HEK293T (cell line): ENCODE data around the gene MATN1.

ENCODE experiments used
- CTCF ChIA-PET: fragments of 350-600 bp; formaldehyde crosslinking; extraction: SDS; loops from one replicate; lab custom pipeline; 2021; ENCODE audit warnings: antibody characterized with exemption, inconsistent platforms; lab: Yijun Ruan, JAX
- POLR2A ChIA-PET: fragments of 350-600 bp; formaldehyde crosslinking; extraction: SDS; loops from one replicate; lab custom pipeline; 2020; ENCODE audit warnings: antibody characterized with exemption, inconsistent platforms; lab: Yijun Ruan, JAX
- DNase-seq: peaks from one replicate; pipeline ENCODE4 v3.0.0; 2012; ENCODE audit warnings: mixed read lengths; ENCODE audit errors: extremely low spot score
- ARNT ChIP-seq: fragments of 450-650 bp; IDR thresholded peaks from 2 replicates; pipeline ENCODE4 v1.6.1; 2017; ENCODE audit warnings: mild to moderate bottlenecking
- BHLHE40 ChIP-seq: fragments of 450-650 bp; IDR thresholded peaks from 2 replicates; pipeline ENCODE4 v1.6.1; 2016; ENCODE audit warnings: mild to moderate bottlenecking, moderate library complexity, borderline replicate concordance
- CTBP1 ChIP-seq: fragments of 450-650 bp; IDR thresholded peaks from 2 replicates; pipeline ENCODE4 v1.6.1; 2016; ENCODE audit warnings: borderline replicate concordance
- ELF4 ChIP-seq: fragments of 450-650 bp; IDR thresholded peaks from 2 replicates; pipeline ENCODE4 v1.6.1; 2017; ENCODE audit warnings: antibody characterized with exemption
- FOXA1 ChIP-seq: fragments of 450-650 bp; IDR thresholded peaks from 2 replicates; pipeline ENCODE4 v1.6.1; 2016; ENCODE audit warnings: mild to moderate bottlenecking
- FOXK2 ChIP-seq: fragments of 450-650 bp; IDR thresholded peaks from 2 replicates; pipeline ENCODE4 v1.6.1; 2016; ENCODE audit warnings: mild to moderate bottlenecking
- FOXM1 ChIP-seq: fragments of 450-650 bp; IDR thresholded peaks from 2 replicates; pipeline ENCODE4 v1.6.1; 2017; ENCODE audit warnings: mild to moderate bottlenecking, borderline replicate concordance
- HDGF ChIP-seq: fragments of 450-650 bp; IDR thresholded peaks from 2 replicates; pipeline ENCODE4 v1.6.1; 2017; ENCODE audit warnings: antibody characterized with exemption, borderline replicate concordance
- L3MBTL2 ChIP-seq: fragments of 450-650 bp; conservative IDR thresholded peaks from 2 replicates; pipeline ENCODE4 v1.6.1; 2016; ENCODE audit warnings: mild to moderate bottlenecking
- LEF1 ChIP-seq: fragments of 450-650 bp; IDR thresholded peaks from 2 replicates; pipeline ENCODE4 v1.6.1; 2017; ENCODE audit warnings: mild to moderate bottlenecking, borderline replicate concordance
- NFRKB ChIP-seq: fragments of 450-650 bp; IDR thresholded peaks from 2 replicates; pipeline ENCODE4 v1.6.1; 2016; ENCODE audit warnings: mild to moderate bottlenecking, moderate library complexity
- SP1 ChIP-seq: fragments of 450-650 bp; IDR thresholded peaks from 2 replicates; pipeline ENCODE4 v1.6.1; 2017
- SUZ12 ChIP-seq: fragments of 450-650 bp; IDR thresholded peaks from 2 replicates; pipeline ENCODE4 v1.6.1; 2016; ENCODE audit warnings: mild to moderate bottlenecking
- TARDBP ChIP-seq: fragments of 450-650 bp; IDR thresholded peaks from 2 replicates; pipeline ENCODE4 v1.6.1; 2016
- ZNF384 ChIP-seq: fragments of 450-650 bp; IDR thresholded peaks from 2 replicates; pipeline ENCODE4 v1.6.1; 2016
- TF ChIP-seq, protein P1 (sequence below): fragments of 450-650 bp; IDR thresholded peaks from 2 replicates; pipeline ENCODE4 v1.6.1; 2016

MATN1 gene

DNA sequence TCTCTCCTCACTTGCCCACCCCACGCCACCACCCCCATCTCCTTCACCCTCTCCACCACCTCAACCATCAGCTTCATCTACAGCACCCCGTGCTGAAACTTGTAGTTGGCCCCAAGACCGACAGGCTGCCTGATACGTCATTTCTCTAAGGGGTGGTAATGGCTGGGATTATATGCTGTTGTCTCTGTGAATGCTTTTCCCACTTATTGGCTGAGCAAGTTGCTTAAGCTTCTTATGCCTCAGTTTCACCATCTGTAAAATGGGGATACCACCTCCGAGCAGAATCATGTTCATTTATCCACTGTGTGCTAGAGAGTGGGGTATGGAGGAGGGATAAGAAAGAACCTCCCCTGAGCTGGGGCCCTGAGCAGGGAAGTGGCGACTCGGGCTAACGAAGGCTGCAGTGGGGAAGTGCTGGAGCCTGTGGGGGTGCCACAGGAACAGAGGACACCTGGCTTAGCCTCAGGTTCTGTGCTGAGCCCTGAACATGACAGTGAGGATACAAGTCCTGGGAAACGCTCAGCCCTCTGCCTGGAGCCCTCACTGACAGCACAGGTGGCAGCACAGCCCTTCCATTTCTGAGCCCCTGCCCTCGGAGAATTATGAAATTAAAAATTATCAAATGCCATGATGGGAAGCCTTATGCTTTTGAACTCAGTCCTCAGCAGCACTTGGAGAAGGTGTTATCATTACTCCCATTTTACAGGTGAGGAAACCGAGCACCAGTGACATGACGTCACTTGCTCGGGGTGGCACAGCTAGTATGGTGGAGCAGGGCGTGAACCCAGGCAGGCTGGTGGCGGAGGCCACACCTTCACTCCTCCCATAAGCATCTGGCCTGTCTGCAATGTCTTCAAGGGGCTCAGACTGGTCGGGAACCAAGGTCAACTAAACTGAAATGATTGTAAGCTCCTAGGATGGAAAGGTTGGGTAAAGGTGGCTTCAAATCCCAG, 2.8 kb downstream of the MATN1 start:
- ChIA-PET CTCF (interaction anchor here (1.1 to 4.1 kb wide), 5 partner anchors 8 to 190 kb away, joined by 3 to 116 read pairs (median 10); no protein-coding TSS in a partner anchor), POLR2A (interaction anchor here (1.6 to 3.1 kb wide), 3 partner anchors 58 to 66 kb away, joined by 4 to 33 read pairs (median 4); no protein-coding TSS in a partner anchor)
- DNase-seq = no peak
- TF ChIP-seq NFRKB (no peak), SP1 (no peak), TARDBP (no peak), CTBP1 (no peak), LEF1 (no peak)

DNA sequence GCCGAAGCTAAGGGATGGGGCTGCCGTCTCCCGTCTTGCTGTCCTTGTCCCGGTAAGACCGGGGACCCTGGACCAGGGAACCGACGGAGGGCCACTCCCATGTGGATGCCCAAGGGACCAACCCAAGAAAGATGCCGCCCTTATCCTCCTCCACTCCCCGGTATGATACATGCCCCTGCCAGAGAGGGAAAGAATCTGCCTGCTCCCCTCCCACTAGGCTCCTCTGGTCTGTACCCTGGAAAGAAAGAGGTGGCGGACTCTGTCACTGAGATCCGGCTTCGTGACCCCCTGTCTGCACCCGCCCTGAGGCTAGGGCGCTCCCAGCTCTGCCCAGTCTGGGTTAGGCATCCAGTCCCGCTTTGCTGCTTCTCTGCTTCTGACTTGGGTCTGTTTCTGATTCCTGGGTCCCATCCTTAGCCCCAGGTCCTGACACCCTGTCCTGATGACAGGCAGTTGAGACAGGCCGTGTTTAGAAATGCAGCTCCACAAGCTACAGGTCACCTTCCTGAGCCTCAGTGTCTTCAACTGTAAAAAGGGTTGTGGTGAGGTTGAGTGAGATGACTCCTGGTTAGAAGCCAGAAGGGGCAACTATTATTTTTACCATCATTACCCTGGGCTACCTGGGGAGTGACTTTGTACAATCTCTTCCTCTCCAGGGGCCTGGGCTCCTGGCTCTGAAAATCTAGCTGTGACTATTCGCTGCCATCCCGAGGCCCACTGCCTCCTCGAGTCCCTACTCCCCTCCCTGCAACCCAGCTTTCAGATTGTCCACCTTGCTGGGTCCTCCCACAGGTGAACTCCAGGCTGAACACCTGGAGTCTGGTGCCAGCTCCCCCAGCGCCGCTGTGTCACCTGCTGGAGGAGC, 3.7 kb downstream of the MATN1 start:
- TF ChIP-seq NFRKB (no peak), FOXM1 (no peak), HDGF (no peak), ELF4 (no peak), SUZ12 (no peak), CTBP1 (no peak)
- DNase-seq = no peak

DNA sequence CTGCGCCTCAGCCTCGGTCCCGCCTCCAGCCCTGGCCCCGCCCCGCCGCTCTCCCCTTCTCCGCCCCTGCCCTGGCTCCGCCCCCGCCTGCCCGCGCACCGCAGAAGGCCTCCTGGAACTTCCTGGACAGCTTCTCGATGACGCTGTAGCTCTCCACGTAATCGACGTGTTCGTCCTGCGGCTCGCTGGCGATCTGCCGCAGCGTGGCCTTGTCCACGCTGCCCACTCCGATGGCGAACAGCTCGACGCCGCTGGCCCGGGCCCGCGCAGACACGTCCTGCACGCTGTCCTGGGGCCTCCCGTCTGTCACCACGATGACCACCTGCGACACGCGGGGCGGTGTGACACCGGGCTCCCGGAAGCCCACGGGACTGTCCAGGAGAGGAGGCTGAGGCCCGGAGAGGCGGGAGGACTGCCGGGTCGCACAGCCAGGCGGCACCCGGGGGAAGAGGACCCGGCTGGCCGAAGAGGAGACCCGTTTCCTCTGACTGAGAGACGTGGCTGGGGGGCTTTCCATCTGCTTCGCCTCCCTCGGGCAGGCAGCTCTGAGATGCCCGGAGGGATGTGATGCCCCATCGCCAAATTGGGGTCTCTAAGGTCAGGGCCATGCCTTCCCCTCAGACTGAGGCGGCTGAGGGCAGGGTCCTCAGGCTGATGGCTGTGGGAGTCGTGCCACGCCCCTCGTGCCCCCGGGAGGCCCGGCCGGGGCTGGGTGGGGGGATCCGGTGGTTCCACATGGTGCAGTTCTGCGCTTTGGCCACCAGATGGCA, 4.6 kb downstream of the MATN1 start:
- CTCF ChIA-PET = interaction anchor here (0.5 to 4.1 kb wide), 13 partner anchors 9 to 558 kb away, joined by 3 to 116 read pairs (median 4); no protein-coding TSS in a partner anchor
- POLR2A ChIA-PET = interaction anchor here (0.5 to 3.1 kb wide), 9 partner anchors 9 to 1436 kb away, joined by 3 to 33 read pairs (median 4); no protein-coding TSS in a partner anchor
- DNase-seq = peak; percentile 87
- TF ChIP-seq HDGF (no peak), L3MBTL2 (peak; percentile 99), ELF4 (no peak; the same call in 1 of the 2 replicates), FOXM1 (0 out of 2 replicates have a peak, but pooled peaks have one; percentile 32)

More for the DNA sequence above, 3.7 kb downstream of the MATN1 start:
- CTCF ChIA-PET = interaction anchor here (0.6 to 4.1 kb wide), 7 partner anchors 9 to 557 kb away, joined by 3 to 116 read pairs (median 7); no protein-coding TSS in a partner anchor
- POLR2A ChIA-PET = interaction anchor here (1.4 to 3.1 kb wide), 4 partner anchors 8 to 66 kb away, joined by 4 to 33 read pairs (median 6); no protein-coding TSS in a partner anchor

DNA sequence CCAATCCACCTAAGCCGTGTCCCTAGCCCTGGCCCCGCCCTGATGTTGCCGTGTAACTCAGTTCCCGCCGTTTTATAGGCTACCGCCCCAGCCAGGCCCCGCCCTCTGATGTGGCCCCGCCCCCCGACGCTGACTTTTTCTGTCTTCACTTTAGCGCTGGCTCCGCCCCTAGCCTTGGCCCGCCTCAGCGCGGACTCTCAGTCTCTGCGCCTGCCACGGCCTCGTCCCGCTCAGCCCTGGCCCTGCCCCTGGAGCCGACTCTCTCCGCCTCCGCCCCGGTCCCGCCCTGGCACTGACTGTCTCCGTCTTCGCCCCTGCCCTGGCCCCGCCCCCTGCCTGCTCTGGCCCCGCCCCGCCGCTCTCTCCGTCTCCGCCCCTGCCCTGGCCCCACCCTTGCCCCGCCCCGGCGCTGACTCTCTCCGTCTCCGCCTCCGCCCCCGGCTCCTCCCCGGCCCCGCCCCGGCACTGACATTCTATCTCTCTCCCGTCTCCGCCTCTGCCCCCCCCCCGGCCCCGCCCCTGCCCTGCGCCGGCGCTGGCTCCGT, 5.2 kb downstream of the MATN1 start:
- ChIA-PET CTCF (interaction anchor here (0.5 to 4.1 kb wide), 8 partner anchors 10 to 205 kb away, joined by 3 to 116 read pairs (median 6); no protein-coding TSS in a partner anchor), POLR2A (interaction anchor here (0.5 to 3.1 kb wide), 8 partner anchors 9 to 1435 kb away, joined by 3 to 33 read pairs (median 4); no protein-coding TSS in a partner anchor)
- DNase-seq = peak; percentile 99
- TF ChIP-seq HDGF = peak; percentile 96; the same call in 1 of the 2 replicates
- TF ChIP-seq SP1 = peak; percentile 98
- no peak for TF ChIP-seq CTBP1

DNA sequence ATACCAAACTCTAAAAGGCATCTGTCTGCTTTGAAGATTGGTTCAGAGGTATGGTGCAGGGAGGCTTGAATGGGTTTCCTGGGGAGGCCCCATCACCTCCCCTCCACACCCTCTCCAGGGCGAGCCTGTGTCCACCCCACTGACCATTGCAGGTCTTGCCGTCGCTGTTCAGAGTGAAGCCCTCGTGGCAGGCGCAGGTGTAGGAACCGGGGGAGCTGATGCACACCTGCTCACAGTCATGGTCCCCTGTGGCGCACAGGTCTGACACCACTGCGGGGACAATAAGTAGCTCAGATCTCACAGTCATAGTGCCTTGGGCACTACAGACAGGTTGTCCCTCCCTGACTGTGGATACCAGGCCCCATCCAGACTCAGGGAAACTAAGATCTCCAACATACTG, 6.7 kb downstream of the MATN1 start:
- CTCF ChIA-PET = no interaction called here
- no peak for TF ChIP-seq SUZ12
- no peak for TF ChIP-seq FOXM1
- TF ChIP-seq NFRKB = no peak
- TF ChIP-seq ELF4 = no peak
- DNase-seq = no peak
- POLR2A ChIA-PET = no interaction called here

DNA sequence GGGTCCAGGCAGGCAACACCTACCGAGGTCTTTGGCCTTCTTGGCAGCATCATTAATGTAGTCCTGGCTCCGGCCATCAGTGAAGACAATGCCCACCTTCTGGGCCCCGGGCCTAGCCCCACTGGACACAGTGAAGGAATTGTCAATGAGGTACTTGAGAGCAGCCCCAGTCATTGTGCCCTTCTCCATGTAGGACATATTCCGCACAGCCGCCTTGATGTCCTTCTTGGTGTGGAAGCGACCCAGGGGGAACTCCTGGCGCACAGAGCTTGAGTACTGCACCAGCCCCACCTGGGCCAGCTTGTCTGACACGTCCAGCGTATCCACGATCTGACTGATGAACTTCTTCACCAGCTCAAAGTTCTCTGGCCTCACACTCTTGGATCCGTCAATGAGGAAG, 7.5 kb downstream of the MATN1 start:
- no peak for DNase-seq
- CTCF ChIA-PET = no interaction called here
- POLR2A ChIA-PET = no interaction called here
- no peak for TF ChIP-seq NFRKB
- no peak for TF ChIP-seq ZNF384
- TF ChIP-seq TARDBP = no peak
- no peak for TF ChIP-seq SP1
- TF ChIP-seq L3MBTL2 = no peak
- TF ChIP-seq FOXM1 = no peak
- TF ChIP-seq ELF4 = no peak
- TF ChIP-seq, protein P1, sequence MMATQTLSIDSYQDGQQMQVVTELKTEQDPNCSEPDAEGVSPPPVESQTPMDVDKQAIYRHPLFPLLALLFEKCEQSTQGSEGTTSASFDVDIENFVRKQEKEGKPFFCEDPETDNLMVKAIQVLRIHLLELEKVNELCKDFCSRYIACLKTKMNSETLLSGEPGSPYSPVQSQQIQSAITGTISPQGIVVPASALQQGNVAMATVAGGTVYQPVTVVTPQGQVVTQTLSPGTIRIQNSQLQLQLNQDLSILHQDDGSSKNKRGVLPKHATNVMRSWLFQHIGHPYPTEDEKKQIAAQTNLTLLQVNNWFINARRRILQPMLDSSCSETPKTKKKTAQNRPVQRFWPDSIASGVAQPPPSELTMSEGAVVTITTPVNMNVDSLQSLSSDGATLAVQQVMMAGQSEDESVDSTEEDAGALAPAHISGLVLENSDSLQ = no peak
- no peak for TF ChIP-seq FOXA1
- no peak for TF ChIP-seq SUZ12
- no peak for TF ChIP-seq ARNT
- TF ChIP-seq BHLHE40 = no peak
- no peak for TF ChIP-seq FOXK2
- TF ChIP-seq LEF1 = no peak
- TF ChIP-seq HDGF = no peak
- TF ChIP-seq CTBP1 = no peak
